Liver (tissue), 9 donors: ENCODE results near the gene UGT1A4. TPM values are rescaled to one million over a fixed set of nuclear protein-coding genes. Genes with fewer than 3 reads are reported as not detected.

ENCODE experiments used
- DNase-seq: peaks from one replicate; pipeline ENCODE4 v3.0.0-alpha.2; 2017; ENCODE audit warnings: low spot score
- H3K27ac ChIP-seq, 2 donors: one replicate each; pipeline ENCODE4 v1.7.0; 2013; ENCODE audit warnings: inconsistent platforms in 2 of 2, low read length in 2 of 2, control low read depth in 1 of 2, low read depth in 1 of 2, mild to moderate bottlenecking in 1 of 2
- H3K27me3 ChIP-seq, 4 donors: one replicate each; pipeline versions ENCODE4 v1.6.1 to v1.7.0; 2013; ENCODE audit warnings: low read length in 3 of 4, inconsistent platforms in 1 of 4, mild to moderate bottlenecking in 1 of 4, moderate library complexity in 1 of 4; ENCODE audit not compliant: control insufficient read depth in 4 of 4, insufficient read depth in 4 of 4
- H3K36me3 ChIP-seq, 4 donors: one replicate each; pipeline versions ENCODE4 v1.6.1 to v1.7.0; 2013; ENCODE audit warnings: low read length in 3 of 4, mild to moderate bottlenecking in 3 of 4, low read depth in 1 of 4, moderate library complexity in 1 of 4; ENCODE audit not compliant: control insufficient read depth in 4 of 4, insufficient read depth in 3 of 4
- H3K4me1 ChIP-seq, 4 donors: one replicate each; pipeline versions ENCODE4 v1.6.1 to v1.7.0; 2013; ENCODE audit warnings: low read length in 3 of 4, mild to moderate bottlenecking in 3 of 4, moderate library complexity in 1 of 4; ENCODE audit not compliant: control insufficient read depth in 4 of 4, insufficient read depth in 4 of 4
- H3K4me3 ChIP-seq, 3 donors: one replicate each; pipeline versions ENCODE4 v1.6.1 to v1.7.0; 2013; ENCODE audit warnings: low read length in 3 of 3, control low read depth in 1 of 3, low read depth in 1 of 3, mild to moderate bottlenecking in 1 of 3
- H3K9ac ChIP-seq, 2 donors: one replicate each; pipeline ENCODE4 v1.7.0; 2013; ENCODE audit warnings: low read length in 2 of 2, mild to moderate bottlenecking in 2 of 2, moderate library complexity in 2 of 2, control low read depth in 1 of 2, low read depth in 1 of 2
- H3K9me3 ChIP-seq, 4 donors: one replicate each; pipeline versions ENCODE4 v1.6.1 to v1.7.0; 2013; ENCODE audit warnings: low read length in 3 of 4; ENCODE audit not compliant: control insufficient read depth in 4 of 4
- ATF3 ChIP-seq: IDR thresholded peaks from 2 replicates; pipeline ENCODE4 v1.6.1; 2016; ENCODE audit warnings: antibody characterized with exemption
- CTCF ChIP-seq: fragments of 150-350 bp; IDR thresholded peaks from 2 replicates; pipeline ENCODE4 v1.5.1; 2017; ENCODE audit warnings: improper control_type of control experiment, low read depth, low read length; ENCODE audit not compliant: missing input control
- FOXA2 ChIP-seq: IDR thresholded peaks from 2 replicates; pipeline ENCODE4 v1.6.1; 2016; ENCODE audit warnings: antibody characterized with exemption
- GABPA ChIP-seq, 2 donors: IDR thresholded peaks in 1 of 2; conservative IDR thresholded peaks in 1 of 2; 2 replicates each; pipeline ENCODE4 v1.6.1; 2016; ENCODE audit warnings: antibody characterized with exemption in 2 of 2, mild to moderate bottlenecking in 1 of 2, moderate library complexity in 1 of 2
- HNF4A ChIP-seq, 2 donors: conservative IDR thresholded peaks; 2 replicates each; pipeline ENCODE4 v1.6.1; 2016; ENCODE audit warnings: antibody characterized with exemption in 2 of 2, mild to moderate bottlenecking in 2 of 2
- JUND ChIP-seq, 2 donors: IDR thresholded peaks; 2 replicates each; pipeline ENCODE4 v1.6.1; 2016; ENCODE audit warnings: antibody characterized with exemption in 2 of 2
- MAX ChIP-seq: IDR thresholded peaks from 2 replicates; pipeline ENCODE4 v1.6.1; 2016; ENCODE audit warnings: antibody characterized with exemption
- NR2F2 ChIP-seq: IDR thresholded peaks from 2 replicates; pipeline ENCODE4 v1.6.1; 2016; ENCODE audit warnings: antibody characterized with exemption
- RAD21 ChIP-seq, 2 donors: IDR thresholded peaks; 2 replicates each; pipeline ENCODE4 v1.6.1; 2016; ENCODE audit warnings: antibody characterized with exemption in 2 of 2, mild to moderate bottlenecking in 2 of 2
- RXRA ChIP-seq, 2 donors: IDR thresholded peaks; 2 replicates each; pipeline ENCODE4 v1.6.1; 2017 to 2018; ENCODE audit warnings: antibody characterized with exemption in 2 of 2, mild to moderate bottlenecking in 1 of 2
- SP1 ChIP-seq: IDR thresholded peaks from 2 replicates; pipeline ENCODE4 v1.6.1; 2018; ENCODE audit warnings: antibody characterized with exemption, mild to moderate bottlenecking
- YY1 ChIP-seq: IDR thresholded peaks from 2 replicates; pipeline ENCODE4 v1.6.1; 2016; ENCODE audit warnings: antibody characterized with exemption, mild to moderate bottlenecking
- ZBTB33 ChIP-seq: IDR thresholded peaks from 2 replicates; pipeline ENCODE4 v1.6.1; 2016; ENCODE audit warnings: antibody characterized with exemption
- WGBS: extraction: QIAGEN DNeasy Blood & Tissue Kit; methylation state at CpG from one replicate; pipeline ENCODE4 v1.1.7; 2013; 5-methylcytosine and 5-hydroxymethylcytosine counted together
- polyA plus RNA-seq, 2 donors: library from polyadenylated mRNA; stranded (reverse) in 1 of 2; unstranded in 1 of 2; fragments of 200-250 nt in 1 of 2; fragments of >200 nt in 1 of 2; fragmentation: Nextera tagmentation in 1 of 2; extraction: Ambion mirVana in 1 of 2; gene quantifications; one replicate each; pipeline versions ENCODE4 v1.2.1 to v1.2.3, GENCODE V29; 2013 to 2015
- total RNA-seq, 2 donors: library from RNA; depleted of rRNA; stranded (reverse); fragments of >200 nt; gene quantifications; one replicate each; pipeline ENCODE4 v1.2.3, GENCODE V29; 2014
- donor health status: healthy.
- donor health status: healthy.
- donor health status: healthy.
- donor health status: healthy.
- donor health status: healthy.

The UGT1A4 gene
- total and polyA plus RNA-seq, 4 donors = 103 to 446 (median 136) TPM; not detected in 1

- Histone ChIP-seq H3K4me1 (no peaks in the 10 kb centered on the region), H3K9ac (no peak overlapping the region), H3K36me3 (no peaks in the 10 kb centered on the region), H3K27me3 (no peaks in the 10 kb centered on the region), H3K9me3 (no peaks in the 10 kb centered on the region), H3K27ac (no peak overlapping the region), H3K4me3 (no peak overlapping the region)
- DNase-seq = no peak
- no peak for TF ChIP-seq NR2F2
- TF ChIP-seq GABPA (IDR thresholded peaks at IDR 0.05 in 1 of 2, conservative IDR thresholded peaks at IDR 0.05 in 1 of 2) = no peak
- no peak for TF ChIP-seq RXRA (IDR thresholded peaks at IDR 0.05)
- TF ChIP-seq JUND (IDR thresholded peaks at IDR 0.05) = no peak
- no peak for TF ChIP-seq CTCF
- TF ChIP-seq ZBTB33 = no peak
- no peak for TF ChIP-seq RAD21 (IDR thresholded peaks at IDR 0.05)
- TF ChIP-seq ATF3 = no peak
- no peak for TF ChIP-seq YY1
- no peak for TF ChIP-seq SP1
- TF ChIP-seq HNF4A (conservative IDR thresholded peaks at IDR 0.05) = no peak
- WGBS = 82% methylated on average over 10 of the region's 10 CpGs
These were observed 89.7 kb downstream of the UGT1A4 start for GRCh38 chr2:233807966-233808935.

GRCh38 chr2:233810385-233810784 is 91.8 kb downstream of the UGT1A4 start:
- WGBS = 92% methylated on average over 6 of the region's 6 CpGs
- Histone ChIP-seq H3K4me1 (no peaks in the 10 kb centered on the region), H3K27ac (no peak overlapping the region), H3K9me3 (no peaks in the 10 kb centered on the region), H3K27me3 (no peaks in the 10 kb centered on the region), H3K4me3 (no peak overlapping the region), H3K9ac (no peak overlapping the region), H3K36me3 (no peaks in the 10 kb centered on the region)
- no peak for DNase-seq
- no peak for TF ChIP-seq ZBTB33
- TF ChIP-seq RAD21 (IDR thresholded peaks at IDR 0.05) = no peak
- TF ChIP-seq SP1 = no peak
- TF ChIP-seq FOXA2 = no peak
- TF ChIP-seq NR2F2 = no peak
- no peak for TF ChIP-seq MAX
- no peak for TF ChIP-seq RXRA (IDR thresholded peaks at IDR 0.05)
- TF ChIP-seq YY1 = no peak
